T-helper 1 cell treated with Interleukin-12 subunit alpha and Interleukin-12 subunit beta and Interleukin-4 antibody, amounts not matched to agents 30 ng/mL and 1 ng/mL, for 36 hours (primary cell): ENCODE results near the gene LONRF2. TPM values are rescaled to one million over a fixed set of nuclear protein-coding genes. Genes with fewer than 3 reads are reported as not detected.

Experiments
- intact Hi-C: fragments of 100-400 bp; cut with micrococcal nuclease; formaldehyde crosslinking; loops from one replicate; pipeline ENCODE4 v1.15.1; 2024
- total RNA-seq: library from RNA; stranded (reverse); gene quantifications from 2 replicates; pipeline ENCODE4 v1.2.3, GENCODE V29; 2022

Gene LONRF2
- total RNA-seq, 1 donor from 2014 or later = 0.56 TPM

DNA sequence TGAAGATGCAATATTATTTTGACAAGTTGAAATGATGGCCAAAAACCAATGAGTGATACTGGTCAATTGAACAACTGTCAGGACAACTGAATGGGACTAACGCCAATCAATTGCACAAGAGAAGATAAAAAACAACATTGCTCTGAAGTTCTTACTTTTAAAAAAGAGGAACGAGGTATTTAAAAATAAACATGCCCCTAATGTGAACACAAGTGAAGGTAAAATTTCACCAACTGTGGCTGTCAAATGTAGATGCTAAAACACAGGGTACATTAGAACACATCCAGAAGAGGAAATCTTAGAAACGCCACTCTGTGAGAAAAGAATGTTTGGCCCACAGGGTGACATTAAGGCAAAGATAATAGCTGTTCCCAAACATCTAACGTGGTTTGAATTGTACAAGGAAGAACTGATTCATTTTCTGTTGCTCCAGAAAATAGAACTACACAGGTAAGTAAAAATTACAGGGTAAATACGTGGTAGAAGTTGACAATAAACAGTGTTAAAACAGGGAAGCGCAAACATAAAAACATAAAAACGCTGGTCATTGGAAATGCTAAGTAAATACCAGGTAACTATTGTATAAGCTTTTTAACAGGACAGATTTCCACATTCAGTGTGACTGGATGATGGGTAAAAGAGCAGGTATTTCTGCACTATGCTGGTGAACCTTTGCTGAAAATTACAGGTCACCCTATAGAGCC, 20.3 kb downstream of the LONRF2 start:
- intact Hi-C loops = no loop called here

DNA sequence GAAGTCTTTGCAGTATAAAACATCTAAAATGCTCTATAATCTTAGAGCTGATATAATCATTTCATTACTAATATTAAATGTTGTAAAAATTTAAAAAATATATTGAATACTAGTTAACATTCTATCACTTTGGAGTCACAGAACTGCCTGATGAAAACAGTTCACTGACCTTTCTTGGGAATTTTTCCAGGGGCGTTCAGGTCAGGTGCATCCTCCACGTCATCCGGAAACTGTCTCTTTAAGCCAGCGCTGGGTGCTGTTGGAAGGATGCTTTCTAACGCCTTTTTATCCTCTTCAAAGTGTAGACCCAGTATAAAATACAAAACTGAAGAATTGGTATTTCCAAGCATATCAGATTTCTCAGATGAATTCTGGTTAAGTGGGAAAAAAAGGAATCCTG, 22.8 kb downstream of the LONRF2 start:
- intact Hi-C loops = no loop called here

DNA sequence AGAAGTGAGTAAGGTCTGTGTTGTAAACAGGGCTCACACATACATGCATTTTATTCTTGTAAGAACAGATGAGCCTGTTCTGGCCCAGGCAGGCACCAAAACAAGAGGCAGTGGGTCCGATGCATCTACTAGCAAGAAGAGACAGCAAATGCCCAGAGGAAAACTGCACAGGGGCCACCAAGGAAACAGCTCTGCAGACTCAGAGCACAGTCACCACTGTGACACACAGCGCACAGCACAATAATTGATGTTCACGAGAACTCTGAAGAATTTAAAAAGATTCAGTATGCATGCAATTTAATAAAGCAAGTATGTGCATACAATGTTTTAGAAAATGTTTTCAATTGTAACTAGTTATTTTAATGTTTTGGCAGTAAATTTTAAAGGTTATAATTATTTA, 24.8 kb downstream of the LONRF2 start:
- intact Hi-C loops = no loop called here

GRCh38 chr2:100294162-100294497, 28.2 kb downstream of the LONRF2 start:
- intact Hi-C loops = no loop called here

GRCh38 chr2:100293341-100294161, 28.8 kb downstream of the LONRF2 start:
- intact Hi-C loops = no loop called here

- intact Hi-C loops = loop anchor here (1.0 kb wide), 1 partner anchor 29 kb away; no protein-coding TSS in a partner anchor
These were observed 30.2 kb downstream of the LONRF2 start for GRCh38 chr2:100292022-100292580.

GRCh38 chr2:100291152-100291970, 30.9 kb downstream of the LONRF2 start:
- intact Hi-C loops = loop anchor here (1.0 kb wide), 1 partner anchor 90 kb away; no protein-coding TSS in a partner anchor

DNA sequence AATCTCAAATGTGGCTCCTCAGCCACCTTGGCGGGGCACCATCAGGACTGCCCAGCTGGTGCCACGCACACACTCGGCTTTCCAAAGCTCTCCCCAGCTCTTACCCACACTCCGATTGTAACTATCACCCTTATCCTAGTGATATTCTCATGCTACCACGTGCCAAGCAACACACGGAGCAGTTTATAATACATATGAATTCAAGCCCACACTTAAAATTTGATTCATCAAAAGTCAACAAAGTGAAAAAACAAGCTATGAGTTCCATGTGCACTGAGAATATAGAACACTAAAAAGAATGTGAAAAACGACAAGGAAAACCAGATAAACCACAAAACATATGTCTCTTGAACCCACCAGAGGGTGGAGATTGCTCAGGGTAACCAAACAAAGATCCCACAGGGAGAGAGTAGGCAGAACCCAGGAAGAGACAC, 31.6 kb downstream of the LONRF2 start:
- intact Hi-C loops = loop anchor here (1.0 kb wide), 1 partner anchor 91 kb away; no protein-coding TSS in a partner anchor

DNA sequence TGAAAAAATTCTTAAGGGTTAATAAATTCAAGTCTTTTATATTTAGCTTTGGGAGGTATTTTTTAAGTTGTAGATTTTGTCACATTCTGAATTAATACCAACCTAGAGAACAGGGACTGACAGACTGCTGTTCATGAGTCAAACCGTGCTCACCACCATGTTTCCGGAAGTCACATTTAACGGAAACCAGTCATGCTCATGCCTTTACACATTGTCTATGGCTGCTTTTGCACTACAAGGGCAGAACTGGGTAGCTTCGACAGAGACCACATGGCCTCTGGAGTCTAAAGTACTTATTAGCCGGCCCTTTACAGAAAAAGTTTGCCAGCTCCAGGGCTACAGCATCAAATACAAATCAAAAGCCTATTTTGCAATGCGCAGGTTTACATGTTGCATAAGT, 33.3 kb downstream of the LONRF2 start:
- intact Hi-C loops = loop anchor here (5.0 to 10.0 kb wide), 2 partner anchors 33 to 296 kb away; partner anchors contain the start of gene LONRF2

- intact Hi-C loops = loop anchor here (5.0 to 10.0 kb wide), 2 partner anchors 36 to 298 kb away; partner anchors contain the start of gene LONRF2
These were observed 36.0 kb downstream of the LONRF2 start for GRCh38 chr2:100286318-100286717.

GRCh38 chr2:100285691-100286090, 36.6 kb downstream of the LONRF2 start:
- intact Hi-C loops = loop anchor here (5.0 to 10.0 kb wide), 2 partner anchors 37 to 299 kb away; partner anchors contain the start of gene LONRF2

DNA sequence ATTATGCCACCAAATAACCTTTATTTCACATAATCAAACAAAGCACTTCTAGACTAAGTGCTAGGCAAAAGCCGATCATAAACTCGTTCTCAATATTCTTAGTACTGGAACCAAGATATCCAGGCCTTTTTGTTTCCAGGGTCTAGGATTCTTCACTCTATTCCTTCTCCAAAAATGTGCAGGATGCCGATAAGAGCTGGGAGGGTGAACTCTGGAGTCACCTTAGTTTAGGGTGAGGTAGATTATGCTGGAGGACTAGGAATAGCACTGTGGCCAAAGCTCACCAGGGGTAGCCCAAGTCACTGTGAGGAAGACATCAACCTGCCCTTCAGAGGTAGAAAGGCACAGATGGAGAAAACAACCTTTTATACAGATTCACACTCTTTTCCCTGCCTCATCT, 37.3 kb downstream of the LONRF2 start:
- intact Hi-C loops = loop anchor here (5.0 to 10.0 kb wide), 2 partner anchors 37 to 300 kb away; partner anchors contain the start of gene LONRF2

GRCh38 chr2:100283724-100284501, 38.4 kb downstream of the LONRF2 start:
- intact Hi-C loops = loop anchor here (10.0 kb wide), 1 partner anchor 301 kb away; no protein-coding TSS in a partner anchor

DNA sequence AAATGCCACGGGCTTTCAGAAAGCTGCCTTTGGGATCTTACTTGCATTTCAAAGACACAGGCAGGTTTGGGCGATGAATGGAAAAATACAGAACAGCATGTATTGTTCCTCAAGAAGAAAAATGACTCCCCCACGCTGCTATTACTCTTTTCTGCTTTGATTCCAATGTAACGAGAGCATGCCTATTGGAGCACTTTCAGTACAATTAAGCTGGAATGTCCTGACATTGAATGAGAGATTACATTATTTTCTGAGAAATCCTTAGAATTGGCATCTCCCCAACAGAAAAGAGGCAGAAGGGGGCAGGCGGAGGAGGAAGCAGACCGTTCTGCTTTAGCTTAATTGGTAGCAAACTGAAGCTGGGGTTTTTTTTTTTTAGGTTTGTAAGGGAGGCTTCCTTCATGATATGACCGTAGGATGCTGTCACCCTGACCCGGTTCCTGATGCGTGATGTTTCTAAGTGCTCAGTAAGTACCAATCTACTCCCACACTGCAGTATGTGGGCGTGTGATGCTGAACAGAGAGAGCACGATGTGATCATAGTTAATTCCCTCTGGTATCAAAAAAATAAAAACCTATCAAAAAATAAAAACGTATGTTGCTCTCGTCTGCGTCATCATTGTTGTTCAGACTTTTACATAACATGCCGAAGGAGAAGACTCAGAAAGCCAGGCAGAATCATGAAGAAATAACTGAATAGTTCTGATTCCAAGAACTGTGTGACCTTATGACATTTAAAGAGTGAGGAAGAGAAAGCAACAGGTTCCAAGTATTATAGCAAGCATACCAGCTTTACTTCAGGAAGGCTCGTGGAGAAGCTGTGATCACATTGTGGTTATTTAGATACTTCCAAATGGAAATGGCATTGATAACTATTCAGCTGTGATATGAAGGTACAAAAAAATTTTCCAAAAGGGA, 40.5 kb downstream of the LONRF2 start:
- intact Hi-C loops = loop anchor here (10.0 kb wide), 1 partner anchor 303 kb away; no protein-coding TSS in a partner anchor

DNA sequence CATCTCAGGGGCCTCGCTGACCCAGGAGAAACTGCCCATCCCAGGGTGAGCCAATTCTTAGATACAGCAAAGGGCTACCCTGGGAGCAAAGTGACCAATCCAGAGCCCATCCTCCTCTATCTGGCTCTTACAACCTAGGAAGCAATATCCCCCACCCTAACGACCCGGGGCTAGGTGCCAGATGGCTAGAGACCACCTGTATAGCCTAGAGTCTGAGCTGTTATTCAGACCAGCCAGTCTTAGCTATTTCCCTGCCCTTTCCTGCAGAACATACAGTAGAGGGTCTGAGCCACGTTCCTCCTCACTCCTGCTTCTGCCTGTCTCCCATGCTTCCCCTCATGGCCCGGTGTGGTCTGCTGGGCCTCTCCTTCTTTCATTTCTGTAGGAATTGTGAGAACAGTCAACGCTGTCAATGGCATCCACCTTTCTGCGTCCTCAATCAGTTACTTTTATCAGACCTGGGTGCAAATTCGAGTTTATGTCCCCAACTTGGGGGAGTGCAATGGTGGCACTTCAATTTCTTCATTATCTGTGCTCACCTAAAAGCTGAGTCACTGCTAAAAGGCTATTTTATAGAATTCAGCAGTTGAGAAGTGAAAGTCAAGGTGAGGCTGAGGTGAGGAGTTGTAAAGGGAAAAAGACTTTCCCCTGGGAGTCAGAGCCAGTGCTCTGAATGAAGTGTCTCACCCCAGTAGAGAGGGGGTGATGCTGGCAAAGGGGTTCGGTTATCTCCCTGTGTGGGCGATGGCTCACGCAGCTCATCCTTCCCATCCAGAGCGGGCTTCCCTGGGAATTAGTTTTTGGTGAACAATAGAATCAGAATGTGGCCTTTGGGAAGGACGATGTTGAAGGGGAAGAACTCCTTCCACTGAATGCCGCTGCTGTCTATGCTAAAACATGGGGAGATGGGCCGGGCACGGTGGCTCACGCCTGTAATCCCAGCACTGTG, 42.4 kb downstream of the LONRF2 start:
- intact Hi-C loops = loop anchor here (10.0 kb wide), 1 partner anchor 305 kb away; no protein-coding TSS in a partner anchor

GRCh38 chr2:100278986-100279385, 43.3 kb downstream of the LONRF2 start:
- intact Hi-C loops = no loop called here

DNA sequence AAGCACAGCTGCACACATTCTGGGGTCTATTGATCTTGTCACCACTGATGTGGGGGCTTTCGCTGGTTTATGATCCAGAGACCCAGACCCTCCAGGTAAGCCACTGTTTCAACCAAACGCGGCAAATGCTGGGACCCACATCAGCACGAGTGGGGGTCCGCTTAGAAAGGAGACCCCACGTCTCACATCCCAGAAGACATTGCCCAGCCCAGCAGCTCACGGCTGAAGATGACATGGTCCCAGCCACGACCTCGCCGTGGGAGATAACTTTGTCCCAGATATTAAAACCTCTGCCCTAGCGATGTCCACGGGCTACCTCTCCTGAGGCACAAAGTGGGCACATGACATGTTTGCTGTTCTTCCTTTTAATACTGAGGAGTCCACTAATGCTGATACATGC, 43.8 kb downstream of the LONRF2 start:
- intact Hi-C loops = no loop called here
